ENCODE results near the gene PCMTD2. TPM values are rescaled to one million over a fixed set of nuclear protein-coding genes. Genes with fewer than 3 reads are reported as not detected.

PCMTD2 gene
- polyA plus RNA-seq, 3 donors: 26.5 to 49.1 (median 27.6) TPM

DNA sequence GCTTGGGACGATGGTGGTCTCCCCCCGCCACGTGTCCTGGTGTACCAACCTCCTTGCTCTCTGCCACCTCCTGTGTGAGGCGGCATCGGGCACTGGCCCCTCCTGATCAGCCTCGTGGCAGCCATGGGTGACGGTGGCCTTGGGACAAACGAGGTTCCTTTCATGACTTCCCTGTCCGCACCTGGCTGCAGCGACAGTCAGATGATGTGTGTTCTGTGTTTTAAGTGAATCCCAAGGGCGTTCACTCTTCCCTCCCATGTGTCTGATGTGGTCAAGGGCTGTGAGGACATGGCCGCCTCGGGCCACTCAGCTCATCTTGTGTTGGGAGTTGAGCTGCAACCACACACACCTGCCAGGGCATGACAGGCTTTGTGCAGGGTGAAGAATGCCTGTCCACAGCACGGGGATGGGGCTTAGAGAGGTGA is 30.4 kb upstream of the PCMTD2 start:
- H3K79me2 ChIP-seq (ENCODE audit: insufficient read depth, low read length): no peaks in the 10 kb centered on the region
- no peaks in the 10 kb centered on the region for H3K4me1 Mint-ChIP-seq
- no peaks in the 10 kb centered on the region for H3K9me3 ChIP-seq (replicated peaks in 1 of 2; ENCODE audit: control insufficient read depth in 1 of 2, insufficient read depth in 1 of 2, low read length in 2 of 2)
- peak overlapping the region in 1 of 7 donors; percentile 14 for H3K27ac Mint-ChIP-seq
- WGBS (ENCODE audit: insufficient coverage): 94% methylated on average over 13 of the region's 14 CpGs
- intact Hi-C loops (cut with micrococcal nuclease): no loop called here
- H3K4me2 ChIP-seq (replicated peaks; ENCODE audit: extremely low read depth, low read length, poor library complexity, severe bottlenecking): no peak overlapping the region
- no peak for DNase-seq
- H3K4me3 ChIP-seq (replicated peaks in 1 of 3; ENCODE audit: low read depth in 2 of 3, low read length in 3 of 3): no peak overlapping the region
- H3K27ac ChIP-seq (ENCODE audit: low read depth in 1 of 2, low read length in 2 of 2): no peak overlapping the region
- no peaks in the 10 kb centered on the region for H3K36me3 ChIP-seq (replicated peaks in 1 of 2; ENCODE audit: control insufficient read depth in 1 of 2, insufficient read depth in 2 of 2, low read length in 2 of 2)
- no peak overlapping the region for H3K9ac ChIP-seq (ENCODE audit: insufficient read depth, low read length, poor library complexity, severe bottlenecking)
- no peak overlapping the region for H2AFZ ChIP-seq (ENCODE audit: insufficient read depth, low read depth, low read length, poor library complexity, severe bottlenecking)
- H3K4me3 Mint-ChIP-seq: no peak overlapping the region
- H3K9me3 Mint-ChIP-seq: no peaks in the 10 kb centered on the region
- H3K27me3 ChIP-seq (ENCODE audit: control insufficient read depth in 2 of 2, insufficient read depth in 2 of 2, low read length in 2 of 2): no peaks in the 10 kb centered on the region
- TF ChIP-seq CTCF (IDR thresholded peaks at IDR 0.05): no peak
- peaks cover 0 to 1% (median 0%) of the 10 kb centered on the region in 3 donors for H3K27me3 Mint-ChIP-seq (ENCODE audit: low read depth in 3 of 3)
- no peaks in the 10 kb centered on the region for H3K4me1 ChIP-seq (ENCODE audit: control insufficient read depth in 1 of 2, insufficient read depth in 2 of 2, low read length in 2 of 2)
- H3K36me3 Mint-ChIP-seq: no peaks in the 10 kb centered on the region
- H4K20me1 ChIP-seq (ENCODE audit: insufficient read depth, low read length): no peaks in the 10 kb centered on the region

DNA sequence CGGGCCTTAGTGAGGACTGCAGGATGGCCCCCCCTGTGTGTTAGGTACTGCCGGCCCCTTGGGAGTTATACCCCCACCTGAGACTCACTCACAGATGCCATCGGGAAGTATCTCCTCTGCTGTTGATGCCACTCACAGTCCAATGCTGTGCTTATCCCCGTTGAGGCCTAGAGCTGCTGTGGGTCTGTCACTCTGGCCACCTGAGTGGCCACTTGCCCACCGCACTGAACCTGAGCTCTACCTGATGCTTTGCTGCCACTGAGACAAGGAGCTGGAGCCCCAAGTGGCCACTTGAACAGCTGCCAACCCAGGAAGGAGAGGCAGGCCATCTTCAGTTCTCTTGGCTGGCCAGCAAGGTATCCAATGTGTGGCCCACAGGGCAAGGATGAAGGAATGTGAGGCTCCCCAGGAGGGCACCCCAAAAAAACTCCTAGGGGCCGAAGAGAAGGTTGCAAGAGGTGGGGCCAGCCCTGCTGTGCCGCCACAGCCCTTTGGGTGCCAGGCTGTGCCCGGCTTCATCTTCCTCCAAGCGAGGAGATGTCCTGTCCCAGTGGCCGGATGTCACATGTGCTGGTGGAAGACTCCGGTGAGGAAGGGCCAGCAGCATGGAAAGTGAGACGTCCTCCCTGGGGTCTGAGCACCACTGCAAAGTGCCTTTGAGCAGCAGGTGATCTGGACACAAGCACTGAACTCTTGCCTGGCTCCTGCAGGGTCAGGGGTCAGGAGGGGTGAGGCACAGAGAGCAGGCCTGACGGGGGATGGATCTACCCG is 29.5 kb upstream of the PCMTD2 start:
- Mint-ChIP-seq H3K4me3 (no peak overlapping the region), H3K9me3 (no peaks in the 10 kb centered on the region), H3K27ac (no peak overlapping the region), H3K36me3 (no peaks in the 10 kb centered on the region), H3K4me1 (no peaks in the 10 kb centered on the region), H3K27me3 (ENCODE audit: low read depth in 3 of 3) (peaks cover 0 to 1% (median 0%) of the 10 kb centered on the region in 3 donors)
- H3K9ac ChIP-seq (ENCODE audit: insufficient read depth, low read length, poor library complexity, severe bottlenecking): no peak overlapping the region
- H4K20me1 ChIP-seq (ENCODE audit: insufficient read depth, low read length): no peaks in the 10 kb centered on the region
- no peaks in the 10 kb centered on the region for H3K4me1 ChIP-seq (ENCODE audit: control insufficient read depth in 1 of 2, insufficient read depth in 2 of 2, low read length in 2 of 2)
- 93% methylated on average over 12 of the region's 14 CpGs for WGBS (ENCODE audit: insufficient coverage)
- H3K9me3 ChIP-seq (replicated peaks in 1 of 2; ENCODE audit: control insufficient read depth in 1 of 2, insufficient read depth in 1 of 2, low read length in 2 of 2): no peaks in the 10 kb centered on the region
- H3K4me2 ChIP-seq (replicated peaks; ENCODE audit: extremely low read depth, low read length, poor library complexity, severe bottlenecking): no peak overlapping the region
- H3K79me2 ChIP-seq (ENCODE audit: insufficient read depth, low read length): no peaks in the 10 kb centered on the region
- no peak overlapping the region for H3K27ac ChIP-seq (ENCODE audit: low read depth in 1 of 2, low read length in 2 of 2)
- no peak for DNase-seq
- no peaks in the 10 kb centered on the region for H3K27me3 ChIP-seq (ENCODE audit: control insufficient read depth in 2 of 2, insufficient read depth in 2 of 2, low read length in 2 of 2)
- H3K36me3 ChIP-seq (replicated peaks in 1 of 2; ENCODE audit: control insufficient read depth in 1 of 2, insufficient read depth in 2 of 2, low read length in 2 of 2): no peaks in the 10 kb centered on the region
- no peak for TF ChIP-seq CTCF (IDR thresholded peaks at IDR 0.05)
- intact Hi-C loops (cut with micrococcal nuclease): no loop called here
- H3K4me3 ChIP-seq (replicated peaks in 1 of 3; ENCODE audit: low read depth in 2 of 3, low read length in 3 of 3): no peak overlapping the region
- no peak overlapping the region for H2AFZ ChIP-seq (ENCODE audit: insufficient read depth, low read depth, low read length, poor library complexity, severe bottlenecking)
